Non-pigmented ciliary epithelial cell (primary cell): Measurements from ENCODE around the gene TMPRSS9.
"Not testable (repeated sequence)": the region's sequence is repeated elsewhere in the genome, so short reads cannot be mapped to it uniquely, and the experiment has no call there.

Experiments used
- DNase-seq: peaks from one replicate; pipeline ENCODE4 v3.0.0-alpha.2; 2010; ENCODE audit warnings: low read depth

Gene TMPRSS9

GRCh38 chr19:2438178-2438577 is 78.1 kb downstream of the TMPRSS9 start:
- DNase-seq = no peak

GRCh38 chr19:2440515-2440914 is 80.5 kb downstream of the TMPRSS9 start:
- DNase-seq = no peak

- DNase-seq = no peak
Observed at GRCh38 chr19:2441096-2441752, 81.2 kb downstream of the TMPRSS9 start.

GRCh38 chr19:2443116-2443784 is 83.2 kb downstream of the TMPRSS9 start:
- no peak for DNase-seq

- DNase-seq = no peak
Observed at GRCh38 chr19:2443785-2444182, 83.7 kb downstream of the TMPRSS9 start.

GRCh38 chr19:2444251-2445002 is 84.4 kb downstream of the TMPRSS9 start:
- DNase-seq = no peak

GRCh38 chr19:2446381-2446780 is 86.3 kb downstream of the TMPRSS9 start:
- no peak for DNase-seq

GRCh38 chr19:2449019-2449418 is 89.0 kb downstream of the TMPRSS9 start:
- no peak for DNase-seq

- no peak for DNase-seq
Observed at GRCh38 chr19:2451138-2451537, 91.1 kb downstream of the TMPRSS9 start.

- no peak for DNase-seq
Observed at GRCh38 chr19:2451741-2452140, 91.7 kb downstream of the TMPRSS9 start.

GRCh38 chr19:2453431-2454025 is 93.5 kb downstream of the TMPRSS9 start:
- DNase-seq = no peak

GRCh38 chr19:2454199-2454961 is 94.3 kb downstream of the TMPRSS9 start:
- no peak for DNase-seq

- DNase-seq = no peak
Observed at GRCh38 chr19:2454962-2455850, 95.1 kb downstream of the TMPRSS9 start.

- no peak for DNase-seq
Observed at GRCh38 chr19:2455851-2456570, 95.9 kb downstream of the TMPRSS9 start.

- DNase-seq = no peak
Observed at GRCh38 chr19:2457394-2458037, 97.5 kb downstream of the TMPRSS9 start.

GRCh38 chr19:2458054-2458453 is 98.0 kb downstream of the TMPRSS9 start:
- DNase-seq = no peak

GRCh38 chr19:2458776-2459175 is 98.7 kb downstream of the TMPRSS9 start:
- DNase-seq = not testable (repeated sequence)

- DNase-seq = no peak
Observed at GRCh38 chr19:2460245-2460644, 100.2 kb downstream of the TMPRSS9 start.

GRCh38 chr19:2461751-2462634 is 101.9 kb downstream of the TMPRSS9 start:
- DNase-seq = no peak
